ENCODE measurements around the gene ZNF579. TPM values are rescaled to one million over a fixed set of nuclear protein-coding genes. Genes with fewer than 3 reads are reported as not detected.
A peak's percentile ranks its signal among the peaks of the same experiment; 100 is the strongest.

Gene ZNF579
- total and polyA plus RNA-seq, 2 of the 13 experiments (the other 11 are each of a cell fraction or from before 2014, with no cell fraction given) = 2.1 to 2.9 TPM

DNA sequence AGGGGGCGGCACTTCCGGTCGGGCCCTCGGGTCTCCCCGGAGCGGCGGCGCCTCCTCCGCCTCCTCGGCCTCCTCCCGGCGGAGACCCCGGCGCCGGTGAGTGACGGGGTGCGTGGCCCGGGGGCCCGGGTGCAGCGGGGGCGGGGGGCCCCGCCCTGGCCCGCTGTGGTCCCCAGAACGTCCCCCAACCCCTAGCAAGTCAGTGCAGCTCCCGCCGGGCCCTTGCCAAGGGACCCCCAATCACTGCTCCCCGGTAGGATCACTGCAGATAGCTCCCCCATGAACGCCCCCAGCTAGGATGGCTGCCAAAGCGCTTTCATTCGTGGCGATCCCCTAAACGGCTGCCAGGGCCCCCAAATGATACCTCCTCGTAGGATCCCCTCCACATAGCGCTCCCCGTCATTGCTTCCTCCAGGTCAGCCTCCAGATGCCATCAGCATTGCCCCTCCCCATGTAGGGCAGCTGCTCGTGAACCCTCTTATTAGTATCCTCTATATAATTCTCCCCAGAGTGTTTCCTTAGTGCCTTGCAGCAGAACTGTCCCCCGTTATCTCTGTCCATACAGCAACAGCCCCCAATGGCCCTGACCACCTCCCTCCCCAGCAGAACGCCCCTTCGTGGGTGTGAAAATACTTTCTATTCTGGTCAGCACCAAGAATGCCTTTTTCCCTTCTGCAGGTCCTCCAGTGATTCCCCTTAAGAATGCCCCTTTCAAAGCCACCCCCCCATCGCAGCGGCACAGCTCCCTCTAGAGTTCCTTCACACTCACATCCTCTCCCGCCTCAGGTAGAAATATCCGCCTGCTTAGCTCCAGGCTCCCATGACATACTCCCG is 25.2 kb upstream of the ZNF579 start, which contains the start of gene ZNF865 (continued):
- TF ChIP-seq GABPB1 (CRISPR knock-in tag; IDR thresholded peaks at IDR 0.05) (peak; percentile 46), ZMYM3 (CRISPR knock-in tag; IDR thresholded peaks at IDR 0.05) (no peak), SMC3 (IDR thresholded peaks at IDR 0.05; ENCODE audit: low read length) (peak; percentile 75), ZNF788 (CRISPR knock-in tag; IDR thresholded peaks at IDR 0.05; ENCODE audit: borderline replicate concordance) (peak; percentile 37; the same call in 1 of the 2 replicates), ZNF768 (CRISPR knock-in tag; IDR thresholded peaks at IDR 0.05) (no peak), ZZZ3 (CRISPR knock-in tag; IDR thresholded peaks at IDR 0.05; ENCODE audit: borderline replicate concordance) (no peak), ZFX (CRISPR knock-in tag; IDR thresholded peaks at IDR 0.05; ENCODE audit: low read depth) (0 out of 2 replicates have a peak, but pooled peaks have one; percentile 11), KDM1A (CRISPR knock-in tag; IDR thresholded peaks at IDR 0.05) (no peak), ZNF224 (CRISPR knock-in tag; IDR thresholded peaks at IDR 0.05) (no peak), ZNF749 (CRISPR knock-in tag; IDR thresholded peaks at IDR 0.05; ENCODE audit: borderline replicate concordance) (no peak), SP1 (IDR thresholded peaks at IDR 0.05) (no peak), SP1 (CRISPR knock-in tag; IDR thresholded peaks at IDR 0.05) (no peak), ZNF343 (CRISPR knock-in tag; IDR thresholded peaks at IDR 0.05) (no peak), ZFAT (CRISPR knock-in tag; conservative IDR thresholded peaks at IDR 0.05) (no peak), HMGA1 (CRISPR knock-in tag; conservative IDR thresholded peaks at IDR 0.05) (no peak), SMARCE1 (IDR thresholded peaks at IDR 0.05; ENCODE audit: borderline replicate concordance) (no peak), SALL2 (CRISPR knock-in tag; IDR thresholded peaks at IDR 0.05) (no peak), ZNF709 (CRISPR knock-in tag; IDR thresholded peaks at IDR 0.05) (no peak), PHF21A (CRISPR knock-in tag; IDR thresholded peaks at IDR 0.05) (no peak), NONO (IDR thresholded peaks at IDR 0.05) (no peak), NONO (CRISPR knock-in tag; conservative IDR thresholded peaks at IDR 0.05) (no peak), HOXA5 (CRISPR knock-in tag; IDR thresholded peaks at IDR 0.05) (no peak), SNAPC2 (CRISPR knock-in tag; IDR thresholded peaks at IDR 0.05) (no peak), KAT7 (CRISPR knock-in tag; IDR thresholded peaks at IDR 0.05; ENCODE audit: borderline replicate concordance) (peak; percentile 60; the same call in 1 of the 2 replicates), EP300 (IDR thresholded peaks at IDR 0.05; ENCODE audit: low read depth in 2 of 2, low read length in 2 of 2) (no peak), EP300 (CRISPR knock-in tag; IDR thresholded peaks at IDR 0.05; ENCODE audit: borderline replicate concordance) (no peak), CHD4 (IDR thresholded peaks at IDR 0.05; ENCODE audit: borderline replicate concordance, low read length) (no peak)
- TF ChIP-seq, protein P1, sequence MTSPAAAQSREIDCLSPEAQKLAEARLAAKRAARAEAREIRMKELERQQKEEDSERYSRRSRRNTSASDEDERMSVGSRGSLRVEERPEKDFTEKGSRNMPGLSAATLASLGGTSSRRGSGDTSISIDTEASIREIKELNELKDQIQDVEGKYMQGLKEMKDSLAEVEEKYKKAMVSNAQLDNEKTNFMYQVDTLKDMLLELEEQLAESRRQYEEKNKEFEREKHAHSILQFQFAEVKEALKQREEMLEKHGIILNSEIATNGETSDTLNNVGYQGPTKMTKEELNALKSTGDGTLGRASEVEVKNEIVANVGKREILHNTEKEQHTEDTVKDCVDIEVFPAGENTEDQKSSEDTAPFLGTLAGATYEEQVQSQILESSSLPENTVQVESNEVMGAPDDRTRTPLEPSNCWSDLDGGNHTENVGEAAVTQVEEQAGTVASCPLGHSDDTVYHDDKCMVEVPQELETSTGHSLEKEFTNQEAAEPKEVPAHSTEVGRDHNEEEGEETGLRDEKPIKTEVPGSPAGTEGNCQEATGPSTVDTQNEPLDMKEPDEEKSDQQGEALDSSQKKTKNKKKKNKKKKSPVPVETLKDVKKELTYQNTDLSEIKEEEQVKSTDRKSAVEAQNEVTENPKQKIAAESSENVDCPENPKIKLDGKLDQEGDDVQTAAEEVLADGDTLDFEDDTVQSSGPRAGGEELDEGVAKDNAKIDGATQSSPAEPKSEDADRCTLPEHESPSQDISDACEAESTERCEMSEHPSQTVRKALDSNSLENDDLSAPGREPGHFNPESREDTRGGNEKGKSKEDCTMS (CRISPR knock-in tag; conservative IDR thresholded peaks at IDR 0.05) = no peak
- TF ChIP-seq, protein P2, sequence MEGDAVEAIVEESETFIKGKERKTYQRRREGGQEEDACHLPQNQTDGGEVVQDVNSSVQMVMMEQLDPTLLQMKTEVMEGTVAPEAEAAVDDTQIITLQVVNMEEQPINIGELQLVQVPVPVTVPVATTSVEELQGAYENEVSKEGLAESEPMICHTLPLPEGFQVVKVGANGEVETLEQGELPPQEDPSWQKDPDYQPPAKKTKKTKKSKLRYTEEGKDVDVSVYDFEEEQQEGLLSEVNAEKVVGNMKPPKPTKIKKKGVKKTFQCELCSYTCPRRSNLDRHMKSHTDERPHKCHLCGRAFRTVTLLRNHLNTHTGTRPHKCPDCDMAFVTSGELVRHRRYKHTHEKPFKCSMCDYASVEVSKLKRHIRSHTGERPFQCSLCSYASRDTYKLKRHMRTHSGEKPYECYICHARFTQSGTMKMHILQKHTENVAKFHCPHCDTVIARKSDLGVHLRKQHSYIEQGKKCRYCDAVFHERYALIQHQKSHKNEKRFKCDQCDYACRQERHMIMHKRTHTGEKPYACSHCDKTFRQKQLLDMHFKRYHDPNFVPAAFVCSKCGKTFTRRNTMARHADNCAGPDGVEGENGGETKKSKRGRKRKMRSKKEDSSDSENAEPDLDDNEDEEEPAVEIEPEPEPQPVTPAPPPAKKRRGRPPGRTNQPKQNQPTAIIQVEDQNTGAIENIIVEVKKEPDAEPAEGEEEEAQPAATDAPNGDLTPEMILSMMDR (CRISPR knock-in tag; IDR thresholded peaks at IDR 0.05) = peak; percentile 94
